ENCODE data around the gene GADD45B.

The GADD45B gene

DNA sequence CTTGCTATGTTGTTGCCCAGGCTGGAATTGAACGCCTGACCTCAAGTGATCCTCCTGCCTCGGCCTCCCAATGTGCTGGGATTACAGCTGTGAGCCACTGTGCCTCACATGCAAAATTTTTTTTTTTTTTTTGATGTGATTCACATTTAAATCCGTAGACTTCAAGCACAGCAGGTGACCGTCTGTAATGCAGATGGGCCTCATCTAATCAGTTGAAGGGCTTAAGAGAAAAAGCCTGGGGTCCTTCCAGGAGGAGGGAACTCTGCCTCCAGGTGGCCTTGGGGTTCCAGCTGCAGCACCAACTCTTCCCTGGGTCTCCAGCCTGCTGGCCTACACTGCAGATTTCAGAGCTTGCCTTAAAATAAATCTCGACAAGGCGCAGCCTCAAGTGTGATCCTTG is 43.6 kb downstream of the GADD45B start:
- DNase-seq = no peak

DNA sequence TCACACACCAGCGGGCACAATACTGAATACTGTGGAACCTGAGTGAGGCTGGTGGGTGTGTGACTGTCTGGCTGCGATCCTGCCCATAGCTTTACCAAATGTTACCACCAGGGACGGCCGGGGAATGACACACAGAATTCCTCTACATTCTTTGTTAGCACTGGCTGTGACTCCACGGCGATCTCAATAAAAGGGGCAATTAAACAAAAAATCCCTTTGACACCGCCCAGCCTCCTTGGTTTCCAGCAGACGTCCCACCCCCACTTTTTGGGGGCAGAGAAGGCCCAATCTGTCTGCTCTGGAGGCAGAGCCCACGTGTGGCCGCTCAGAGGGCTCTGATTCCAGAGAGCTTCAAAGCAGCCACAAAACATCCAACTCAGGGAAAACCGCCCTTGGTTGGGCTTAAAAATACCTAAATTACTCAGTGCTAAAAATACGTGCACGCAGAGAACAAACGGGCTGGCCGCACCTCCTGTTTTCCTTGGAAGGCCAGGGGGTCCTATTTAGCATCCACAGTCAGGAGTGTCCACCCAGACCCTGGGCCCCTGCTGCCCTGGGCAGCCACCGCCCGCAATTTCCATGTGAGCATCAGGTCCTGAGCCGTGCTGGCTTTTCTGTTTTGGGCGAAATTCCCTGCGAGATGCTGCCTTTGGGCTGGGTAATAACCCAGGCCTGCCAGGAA is 47.8 kb downstream of the GADD45B start:
- peak; percentile 94 for DNase-seq

DNA sequence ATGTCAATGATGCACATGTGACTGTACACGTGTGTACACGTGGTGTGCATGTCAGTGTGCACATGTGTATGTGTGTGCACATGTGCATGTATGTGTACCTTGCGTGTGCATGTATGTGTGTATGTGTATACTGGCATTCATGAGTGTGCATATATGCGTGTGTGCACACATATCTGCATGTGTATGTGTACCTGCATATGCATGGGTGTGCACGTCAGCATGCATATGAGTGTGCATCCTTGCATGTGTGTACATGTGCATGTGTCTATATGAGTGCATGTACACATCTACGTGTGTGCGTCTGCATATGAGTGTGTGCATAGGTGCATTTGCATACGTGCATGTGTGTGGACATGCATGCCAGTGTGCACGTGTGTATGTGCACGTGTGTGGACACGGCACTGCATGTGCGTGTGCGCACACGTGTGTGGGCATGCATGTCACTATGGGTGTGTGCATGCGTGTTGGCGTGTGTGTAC is 48.5 kb downstream of the GADD45B start:
- no peak for DNase-seq

DNA sequence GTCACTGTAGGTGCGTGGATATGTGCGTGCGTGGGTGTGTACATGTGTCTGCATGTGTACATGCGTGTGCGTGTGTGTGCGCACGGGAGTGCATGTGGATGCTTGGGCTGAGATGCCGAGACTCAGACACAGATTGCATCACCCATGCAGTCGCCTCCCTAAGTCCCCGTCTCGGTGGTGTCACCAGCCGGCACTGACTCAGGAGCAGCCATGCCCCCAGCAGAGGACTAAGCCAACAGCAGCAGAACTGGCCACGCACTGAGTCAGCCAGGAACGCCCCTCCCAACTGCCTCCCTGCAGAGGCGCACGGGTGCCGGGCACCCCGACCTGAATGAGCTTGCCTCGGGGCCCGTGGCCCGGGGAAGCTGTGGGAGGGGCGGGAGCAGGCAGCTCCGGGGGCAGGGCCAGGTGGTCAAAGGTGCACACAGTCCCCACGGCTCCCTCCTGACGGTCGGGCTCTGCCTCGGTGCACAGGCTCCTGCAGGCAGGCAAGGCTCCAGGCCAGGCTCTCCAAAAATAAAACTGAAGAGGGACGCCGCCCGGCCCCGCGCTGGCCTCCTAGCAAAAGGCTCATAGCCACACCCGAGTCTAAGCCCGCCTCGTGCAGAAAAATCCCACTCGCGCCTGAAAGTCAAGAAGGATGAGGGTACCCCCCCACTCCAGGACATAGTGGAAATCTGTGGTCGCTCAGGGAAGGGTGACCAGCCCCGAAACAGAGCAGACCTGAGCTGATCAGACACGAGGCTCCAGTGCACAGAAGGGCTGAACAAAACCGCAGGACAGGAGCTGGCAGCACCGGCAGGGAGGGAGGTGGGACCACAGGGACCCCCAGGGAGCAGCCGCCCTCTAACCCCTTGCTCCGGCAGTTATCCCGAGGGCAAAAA is 49.2 kb downstream of the GADD45B start:
- peak; percentile 74 for DNase-seq

DNA sequence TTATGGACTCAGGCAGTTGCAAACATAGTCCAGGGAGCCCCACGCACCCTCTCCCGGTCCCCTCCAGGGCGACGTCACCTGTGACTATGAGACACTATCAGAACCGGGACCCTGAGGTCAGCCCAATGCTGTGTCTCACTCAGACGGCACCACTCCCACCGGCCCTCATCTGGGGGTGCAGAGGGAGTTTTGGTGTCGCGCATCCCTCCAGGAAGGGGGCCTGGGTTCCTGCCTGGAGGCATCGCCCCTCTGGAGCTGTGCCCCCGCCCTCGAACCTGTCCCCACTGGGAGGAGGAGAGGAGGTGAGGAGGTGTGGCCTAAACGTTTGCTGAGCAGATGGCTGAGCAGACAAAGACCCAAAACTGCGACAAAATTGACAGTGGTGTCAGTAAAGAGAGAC is 51.2 kb downstream of the GADD45B start:
- no peak for DNase-seq

DNA sequence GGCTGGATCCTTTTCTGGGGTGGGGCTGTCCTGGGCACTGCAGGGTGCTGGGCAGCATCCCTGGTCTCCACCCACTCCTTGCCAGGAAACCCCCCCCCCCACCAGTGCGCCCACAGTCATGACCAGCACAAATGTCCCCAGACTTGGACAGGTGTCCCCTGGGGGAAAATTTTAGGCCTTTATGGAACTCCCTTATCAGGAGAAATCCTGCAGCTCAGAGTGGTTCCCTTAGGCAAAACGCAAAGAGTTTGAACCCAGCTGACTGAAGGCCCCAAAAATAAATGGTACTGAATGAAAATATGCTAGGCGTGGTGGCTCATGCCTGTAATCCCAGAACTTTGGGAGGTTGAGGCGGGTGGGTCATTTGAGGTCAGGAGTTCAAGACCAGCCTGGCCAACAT is 51.8 kb downstream of the GADD45B start:
- DNase-seq = no peak

Data from fibroblast of upper back skin (primary cell).